Fibroblast of skin of left biceps (primary cell): ENCODE measurements around the gene C1RL.
"Not testable (repeated sequence)": the region's sequence is repeated elsewhere in the genome, so short reads cannot be mapped to it uniquely, and the experiment has no call there.

Experiments
- DNase-seq, 2 experiments: peaks; one replicate each; pipeline ENCODE4 v3.0.0-alpha.2; 2013; ENCODE audit warnings: low read depth in 2 of 2

C1RL gene

GRCh38 chr12:7064516-7064915 lies 44.5 kb downstream of the C1RL start:
- DNase-seq, result no peak

- DNase-seq, result no peak
Observed at GRCh38 chr12:7061596-7061995, 47.4 kb downstream of the C1RL start.

GRCh38 chr12:7061138-7061537 lies 47.9 kb downstream of the C1RL start:
- no peak for DNase-seq

- DNase-seq, result peak; percentile 96 to 97
Observed at GRCh38 chr12:7060353-7060954, 48.6 kb downstream of the C1RL start, which contains the start of gene C1S. C1S (plus strand) TSS chr12:7060718; CDS start chr12:7061913, 1,195 bp downstream.

- no peak for DNase-seq
Observed at GRCh38 chr12:7059780-7060179, 49.2 kb downstream of the C1RL start.

DNA sequence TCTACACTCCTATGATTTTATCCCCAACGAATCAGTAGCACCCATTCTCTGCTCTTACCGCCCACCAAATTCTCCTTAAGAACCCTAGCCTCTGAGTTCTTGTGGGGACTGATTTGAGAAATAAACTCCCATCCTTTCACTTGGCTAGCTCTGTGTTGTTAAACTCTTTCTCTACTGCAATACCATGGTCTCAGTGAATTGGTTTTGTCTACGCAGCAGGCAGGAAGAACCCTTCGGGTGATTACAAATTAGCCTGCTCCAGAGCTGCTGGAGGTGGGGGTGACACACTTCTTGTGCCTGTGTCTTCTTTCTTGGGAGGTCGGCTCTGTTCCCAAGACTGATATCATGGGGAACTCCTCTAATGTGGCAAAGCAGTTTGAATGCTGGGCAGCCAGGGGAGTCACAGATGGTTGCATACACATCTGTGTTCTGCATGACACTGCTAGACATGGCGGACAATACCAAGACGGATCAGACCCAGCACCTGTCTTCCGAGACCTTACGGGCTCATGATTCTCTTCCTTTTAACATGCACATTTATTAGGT lies 50.1 kb downstream of the C1RL start:
- DNase-seq, result no peak

- no peak for DNase-seq
Observed at GRCh38 chr12:7058163-7058845, 50.7 kb downstream of the C1RL start.

GRCh38 chr12:7055736-7056135 lies 53.3 kb downstream of the C1RL start:
- not testable (repeated sequence) for DNase-seq

- DNase-seq, result no peak
Observed at GRCh38 chr12:7054925-7055324, 54.1 kb downstream of the C1RL start.

DNA sequence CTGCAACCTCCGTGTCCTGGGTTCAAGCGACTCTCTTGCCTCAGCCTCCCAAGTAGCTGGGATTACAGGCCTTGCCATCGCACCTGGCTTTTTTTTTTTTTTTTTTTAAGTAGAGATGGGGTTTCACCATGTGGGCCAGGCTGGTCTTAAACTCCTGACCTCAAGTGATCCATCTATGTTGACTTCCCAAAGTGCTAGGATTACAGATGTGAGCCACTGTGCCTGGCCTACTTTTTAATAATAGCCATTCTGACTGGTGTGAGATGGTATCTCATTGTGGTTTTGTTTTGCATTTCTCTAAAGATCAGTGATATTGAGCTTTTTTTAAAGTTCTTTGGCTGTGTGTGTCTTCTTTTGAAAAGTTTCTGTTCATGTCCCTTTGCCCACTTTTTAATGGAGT lies 59.0 kb downstream of the C1RL start:
- not testable (repeated sequence) for DNase-seq

GRCh38 chr12:7049445-7049951 lies 59.5 kb downstream of the C1RL start:
- not testable (repeated sequence) for DNase-seq

- DNase-seq, result no peak
Observed at GRCh38 chr12:7047306-7047705, 61.7 kb downstream of the C1RL start.

- DNase-seq, result no peak
Observed at GRCh38 chr12:7046383-7047105, 62.5 kb downstream of the C1RL start.

DNA sequence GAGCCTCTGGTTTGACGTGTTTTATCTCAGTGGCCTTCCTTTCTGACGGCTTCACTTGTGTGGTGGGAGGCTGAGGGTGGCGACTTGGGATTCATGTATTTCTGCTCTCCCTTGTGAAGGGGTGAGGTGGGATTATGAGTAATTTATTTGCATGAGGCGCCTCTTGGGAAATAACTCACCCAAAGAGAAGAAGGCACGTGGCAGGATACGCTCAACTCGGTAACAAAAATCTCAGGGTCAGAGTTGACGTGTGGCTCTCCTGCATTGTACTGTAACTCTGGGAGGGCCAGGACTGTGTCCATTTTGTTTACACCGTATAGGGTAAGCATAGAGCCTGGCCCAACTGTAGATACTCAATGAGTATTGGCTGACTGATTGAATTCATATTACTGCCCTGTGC lies 63.1 kb downstream of the C1RL start:
- no peak for DNase-seq
